HFFc6 (cell line): Measurements from ENCODE around the gene C20orf204. TPM values are rescaled to one million over a fixed set of nuclear protein-coding genes. Genes with fewer than 3 reads are reported as not detected.

Experiments used
- DNase-seq: peaks from one replicate; pipeline ENCODE4 v3.0.0-alpha.2; 2018
- H3K27ac Mint-ChIP-seq: 2 replicates; pipeline ENCODE4 v1.8.0; 2020; ENCODE audit warnings: mild to moderate bottlenecking, mixed read lengths
- H3K27me3 Mint-ChIP-seq: 2 replicates; pipeline ENCODE4 v1.8.0; 2021; ENCODE audit warnings: mild to moderate bottlenecking, moderate library complexity, mixed read lengths; ENCODE audit not compliant: insufficient read depth
- H3K36me3 Mint-ChIP-seq: 2 replicates; pipeline ENCODE4 v1.8.0; 2021; ENCODE audit warnings: low read depth, mixed read lengths
- H3K4me1 Mint-ChIP-seq: 2 replicates; pipeline ENCODE4 v1.8.0; 2020; ENCODE audit warnings: low read depth, mixed read lengths
- H3K4me3 Mint-ChIP-seq: 2 replicates; pipeline ENCODE4 v1.8.0; 2020; ENCODE audit warnings: mild to moderate bottlenecking, moderate library complexity, mixed read lengths
- H3K9me3 Mint-ChIP-seq: 2 replicates; pipeline ENCODE4 v1.8.0; 2020; ENCODE audit warnings: mild to moderate bottlenecking, mixed read lengths
- CTCF ChIP-seq: fragments of 200-600 bp; sonication (generic); IDR thresholded peaks from 2 replicates; pipeline ENCODE4 v1.5.0; 2021; ENCODE audit warnings: antibody characterized with exemption, mild to moderate bottlenecking
- long read RNA-seq: library from polyadenylated mRNA; unstranded; transcript quantifications from one replicate; pipeline ENCODE4 v2.0.0, GENCODE V29; 2019
- total RNA-seq, 6 experiments: library from RNA; stranded (reverse); fragmentation: NEBNext Ultra II Directional; extraction: Animal tissue kit (Norgen Biotek cat#: 25700); gene quantifications; 2 replicates in 1 of 6; 3 replicates in 5 of 6; pipeline ENCODE4 v1.2.3, GENCODE V29; 2021

C20orf204 gene, protein sequence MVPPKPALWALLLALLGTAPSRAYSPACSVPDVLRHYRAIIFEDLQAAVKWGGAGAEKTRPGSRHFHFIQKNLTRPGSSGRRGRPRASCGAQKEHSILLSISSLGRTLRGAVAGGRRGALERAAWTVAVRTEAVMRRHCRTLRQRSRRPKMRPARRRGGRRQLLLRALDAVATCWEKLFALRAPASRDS
- under 1 TPM; 0.32 to 0.57 (median 0.42) TPM for total RNA-seq
- long read RNA-seq, result 0 reads

DNA sequence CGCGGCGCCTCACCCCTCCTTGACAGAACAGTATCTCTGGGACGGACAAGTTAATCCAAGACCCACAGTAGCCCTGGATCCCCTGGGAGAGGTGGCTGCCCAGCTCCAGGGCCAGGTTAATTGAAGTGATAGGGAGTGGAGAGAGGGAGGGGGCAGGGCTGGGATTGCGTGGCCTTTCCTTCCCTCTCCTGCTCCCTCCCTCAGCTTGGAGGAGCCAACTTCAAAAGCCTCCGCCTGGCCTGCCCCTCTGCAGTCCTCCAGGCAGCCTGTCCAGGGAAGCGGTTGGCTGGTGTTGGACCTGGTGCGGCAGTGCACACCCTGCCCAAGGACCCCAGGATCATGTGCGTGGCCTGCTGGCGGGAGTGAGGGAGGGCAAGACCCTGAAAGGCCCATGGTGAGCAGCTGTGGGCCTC lies at the start of gene C20orf204:
TSS of gene C20orf204 (plus strand) at position 250 of the 413 bp plus-strand sequence. CDS start at position 392, 142 bp downstream.
- TF ChIP-seq CTCF, result no peak
- Mint-ChIP-seq H3K9me3 (no peaks in the 10 kb centered on the region), H3K36me3 (no peaks in the 10 kb centered on the region; the same call in 1 of the 2 replicates), H3K27me3 (peaks cover 13% of the 10 kb centered on the region), H3K4me3 (no peak within 1 kb of the TSS), H3K27ac (no peak within 1 kb of the TSS), H3K4me1 (0 out of 2 replicates have a peak, but pooled peaks cover 4% of the 10 kb centered on the region)
- DNase-seq, result no peak

DNA sequence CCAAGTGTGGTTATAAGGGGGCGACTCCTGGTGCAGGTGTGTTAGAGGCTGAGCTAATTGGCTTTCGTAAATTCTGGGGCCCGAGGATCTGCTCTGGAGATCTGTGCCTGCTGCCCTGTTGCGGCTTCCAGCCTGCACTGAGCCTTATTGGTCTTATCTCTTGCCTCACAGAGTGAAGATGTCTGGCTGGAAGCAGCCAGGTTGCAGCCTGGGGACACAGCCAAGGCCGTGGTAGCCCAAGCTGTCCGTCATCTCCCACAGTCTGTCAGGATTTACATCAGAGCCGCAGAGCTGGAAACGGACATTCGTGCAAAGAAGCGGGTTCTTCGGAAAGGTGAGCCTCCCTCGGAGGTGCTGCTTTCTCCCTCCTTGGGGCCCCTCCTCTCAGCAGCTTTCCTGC lies 35.1 kb upstream of the C20orf204 start:
- TF ChIP-seq CTCF, result no peak
- no peaks in the 10 kb centered on the region; the same call in 1 of the 2 replicates for H3K27me3 Mint-ChIP-seq
- H3K4me3 Mint-ChIP-seq, result no peak overlapping the region
- peaks cover 5% of the 10 kb centered on the region; the same call in 1 of the 2 replicates for H3K4me1 Mint-ChIP-seq
- peaks cover 18% of the 10 kb centered on the region; the same call in 1 of the 2 replicates for H3K36me3 Mint-ChIP-seq
- H3K9me3 Mint-ChIP-seq, result no peaks in the 10 kb centered on the region
- H3K27ac Mint-ChIP-seq, result no peak overlapping the region
- no peak for DNase-seq

DNA sequence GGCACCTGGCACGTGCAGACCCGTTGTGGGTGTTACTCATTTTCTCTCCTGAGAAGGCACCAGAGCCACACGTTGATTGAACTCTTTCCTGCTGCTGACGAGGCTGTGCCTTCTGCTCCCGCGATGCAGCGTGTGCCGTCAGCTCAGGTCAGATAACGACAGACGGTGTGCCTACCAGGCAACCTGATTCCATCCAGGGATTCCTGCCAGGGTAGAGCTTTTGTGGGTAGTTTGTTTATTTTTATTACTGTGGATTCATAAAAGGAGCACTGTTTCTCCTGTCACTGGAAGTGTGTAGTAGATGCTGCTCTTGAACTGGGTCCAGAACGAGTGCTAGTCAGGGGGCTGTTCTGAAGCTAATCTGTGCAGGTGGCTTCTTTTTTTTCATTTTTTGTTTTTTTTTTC lies 34.4 kb upstream of the C20orf204 start:
- H3K4me1 Mint-ChIP-seq, result peaks cover 5% of the 10 kb centered on the region; the same call in 1 of the 2 replicates
- no peaks in the 10 kb centered on the region; the same call in 1 of the 2 replicates for H3K27me3 Mint-ChIP-seq
- no peak overlapping the region for H3K4me3 Mint-ChIP-seq

DNA sequence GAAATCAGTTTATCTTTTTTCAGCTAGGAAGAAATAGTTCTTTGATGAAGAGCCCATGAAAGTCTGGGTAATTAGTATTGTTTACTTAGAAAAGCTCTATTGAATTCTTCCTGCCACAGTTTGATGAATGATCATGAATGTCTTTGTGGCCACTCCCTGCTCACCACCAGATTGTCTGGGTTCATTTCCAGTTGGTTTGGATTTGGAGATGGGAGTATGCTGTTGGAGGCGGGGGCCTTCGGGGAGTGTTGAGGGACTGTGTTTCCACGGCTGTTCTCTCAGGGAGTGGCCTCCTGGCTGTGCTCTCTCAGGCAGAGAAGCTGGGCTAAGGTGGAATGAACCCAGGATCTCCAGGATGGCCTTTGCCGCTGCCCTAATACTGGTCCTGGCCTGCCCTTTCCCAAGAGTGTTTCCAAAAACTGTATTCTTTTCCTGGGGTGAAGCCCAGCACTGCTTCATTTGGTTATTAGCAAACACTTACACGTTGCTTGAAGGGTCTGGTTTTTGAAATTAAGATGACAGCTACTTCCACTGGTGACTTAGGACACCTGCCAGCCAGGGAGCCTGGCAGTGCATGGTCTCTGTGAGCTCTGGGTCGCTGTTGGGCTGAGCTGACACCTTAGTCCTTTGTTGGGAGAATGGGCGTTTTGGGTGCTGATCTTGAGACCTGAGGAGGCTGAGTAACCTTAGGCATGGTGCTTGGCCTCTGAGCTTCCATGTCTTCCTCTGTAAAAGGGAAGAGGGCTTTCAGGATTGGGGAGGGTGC lies 31.8 kb upstream of the C20orf204 start:
- Mint-ChIP-seq H3K36me3 (peaks cover 27% of the 10 kb centered on the region), H3K27ac (no peak overlapping the region), H3K9me3 (no peaks in the 10 kb centered on the region), H3K4me3 (no peak overlapping the region), H3K4me1 (peaks cover 5% of the 10 kb centered on the region; the same call in 1 of the 2 replicates), H3K27me3 (no peaks in the 10 kb centered on the region; the same call in 1 of the 2 replicates)
- TF ChIP-seq CTCF, result no peak
- DNase-seq, result no peak

More for the DNA sequence above, 34.4 kb upstream of the C20orf204 start:
- no peak for DNase-seq
- peaks cover 18% of the 10 kb centered on the region; the same call in 1 of the 2 replicates for H3K36me3 Mint-ChIP-seq
- H3K9me3 Mint-ChIP-seq, result no peaks in the 10 kb centered on the region
- H3K27ac Mint-ChIP-seq, result no peak overlapping the region
- no peak for TF ChIP-seq CTCF

- H3K4me1 Mint-ChIP-seq, result peaks cover 5% of the 10 kb centered on the region; the same call in 1 of the 2 replicates
These were observed 30.6 kb upstream of the C20orf204 start for GRCh38 chr20:64005394-64005793.

More at GRCh38 chr20:64005394-64005793, 30.6 kb upstream of the C20orf204 start:
- Mint-ChIP-seq H3K27me3 (no peaks in the 10 kb centered on the region; the same call in 1 of the 2 replicates), H3K36me3 (peaks cover 34% of the 10 kb centered on the region), H3K4me3 (no peak overlapping the region), H3K9me3 (no peaks in the 10 kb centered on the region), H3K27ac (no peak overlapping the region; the same call in 1 of the 2 replicates)
- no peak for DNase-seq
- TF ChIP-seq CTCF, result no peak
